Hematopoietic multipotent progenitor cell (in vitro differentiated cells): ENCODE measurements around the gene PEX1. TPM values are rescaled to one million over a fixed set of nuclear protein-coding genes. Genes with fewer than 3 reads are reported as not detected.
"Not testable (repeated sequence)": the region's sequence is repeated elsewhere in the genome, so short reads cannot be mapped to it uniquely, and the experiment has no call there.

Experiments used
- DNase-seq, 3 donors: peaks; one replicate each; pipeline ENCODE4 v3.0.0-alpha.2; 2011 to 2015; ENCODE audit warnings: low read depth in 2 of 3, low spot score in 2 of 3
- total RNA-seq: library from RNA; depleted of rRNA; stranded (reverse); fragments of >200 nt; gene quantifications from one replicate; pipeline ENCODE4 v1.2.3, GENCODE V29; 2012

Gene PEX1
- total RNA-seq: 11.3 TPM

DNA sequence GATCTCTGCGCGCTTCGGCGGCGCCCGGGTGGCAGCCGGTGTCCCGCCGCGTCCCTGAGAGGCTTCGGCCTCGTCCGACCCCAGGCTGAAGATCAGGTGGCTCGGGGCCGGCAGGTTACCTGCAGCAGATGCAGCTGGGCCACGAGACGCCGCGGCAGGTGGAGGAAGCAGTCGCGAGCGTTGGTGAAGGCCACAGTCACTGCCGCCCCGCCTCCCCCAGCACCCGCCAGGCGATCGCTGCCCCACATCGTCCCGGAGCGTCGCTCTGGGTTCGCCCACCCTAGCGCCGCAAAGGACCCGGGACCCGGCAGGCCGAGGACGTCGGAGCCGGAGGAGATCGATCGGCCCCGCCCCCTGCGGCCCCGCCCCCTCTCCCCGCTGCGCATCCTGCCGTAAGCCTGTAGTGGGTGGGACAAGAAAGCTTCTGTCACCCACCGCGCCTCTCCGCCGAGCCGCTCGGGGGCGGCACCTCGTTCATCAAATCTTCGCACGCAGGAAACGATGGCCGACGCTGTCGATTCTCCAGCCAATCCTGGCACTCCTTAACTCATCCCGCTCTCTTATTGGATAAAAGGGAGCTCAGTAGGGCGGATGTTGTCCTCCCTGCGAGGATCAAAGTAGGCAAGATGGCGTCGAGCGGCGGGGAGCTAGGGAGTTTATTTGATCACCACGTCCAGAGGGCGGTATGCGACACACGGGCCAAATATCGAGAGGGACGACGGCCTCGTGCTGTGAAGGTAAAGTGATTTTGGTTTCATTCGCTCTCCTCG, at the start of gene PEX1, which contains the start of gene RBM48:
TSS of gene PEX1 (minus strand) at position 333 of the 770 bp plus-strand sequence. CDS start at position 248, 85 bp downstream.
TSS of gene RBM48 (plus strand) at position 608 of the 770 bp plus-strand sequence. CDS start at position 627, 19 bp downstream.
- peak; percentile 91 to 99 (median 99) for DNase-seq

DNA sequence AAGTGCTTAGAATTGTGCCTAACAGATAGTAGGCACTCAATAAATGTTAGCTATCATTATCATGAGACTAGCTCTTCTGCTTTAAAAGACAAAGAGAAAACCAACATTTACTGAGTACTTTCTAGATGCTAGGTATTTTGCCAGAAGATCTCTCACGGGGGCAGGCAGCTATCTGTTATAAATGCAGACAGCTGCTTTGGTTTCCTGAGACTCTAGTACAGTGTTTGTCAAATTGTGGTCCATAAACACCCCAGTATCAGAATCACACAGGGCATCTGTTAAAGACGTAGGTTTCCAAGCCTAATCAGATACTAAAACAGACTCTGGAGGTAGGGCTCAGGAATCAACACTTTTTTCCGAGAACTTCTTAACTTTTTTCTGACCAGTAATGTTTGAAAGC, 48.0 kb upstream of the PEX1 start:
- no peak for DNase-seq

DNA sequence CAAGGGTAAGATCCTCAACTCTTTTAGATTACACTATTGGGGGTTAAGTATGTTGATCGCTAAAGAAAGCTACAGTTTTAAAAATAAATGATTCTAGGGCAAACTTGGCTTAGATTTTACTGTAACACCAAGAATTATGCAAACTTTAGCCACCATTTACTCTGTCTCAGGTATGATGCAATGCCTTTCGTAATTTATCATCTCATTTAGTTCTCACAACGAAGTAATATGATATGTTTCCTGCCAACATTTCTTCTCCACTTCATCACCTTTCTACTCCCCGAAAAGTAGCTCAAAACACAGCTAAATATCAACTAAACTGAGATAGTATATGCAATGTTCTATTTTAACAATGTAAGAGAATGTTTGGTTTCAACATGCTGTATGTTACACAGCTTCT, 40.8 kb upstream of the PEX1 start:
- DNase-seq: no peak

DNA sequence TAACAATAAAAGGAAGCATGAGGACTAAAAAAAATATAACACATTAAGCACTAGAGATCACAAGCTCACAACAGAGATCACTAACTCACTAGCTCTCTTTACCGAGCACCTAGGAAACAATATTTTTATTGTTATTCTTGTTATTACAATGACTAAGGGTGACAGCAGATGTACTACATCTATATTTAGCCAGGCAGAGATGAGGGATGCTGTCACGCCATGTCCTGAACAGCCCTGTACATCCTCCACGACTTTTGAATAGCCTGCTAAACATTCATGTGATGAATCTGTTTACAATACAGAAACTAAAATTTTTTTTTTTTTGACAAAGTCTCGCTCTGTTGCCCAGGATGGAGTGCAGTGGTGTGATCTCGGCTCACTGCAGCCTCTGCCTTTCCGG, 39.1 kb upstream of the PEX1 start:
- DNase-seq: no peak

DNA sequence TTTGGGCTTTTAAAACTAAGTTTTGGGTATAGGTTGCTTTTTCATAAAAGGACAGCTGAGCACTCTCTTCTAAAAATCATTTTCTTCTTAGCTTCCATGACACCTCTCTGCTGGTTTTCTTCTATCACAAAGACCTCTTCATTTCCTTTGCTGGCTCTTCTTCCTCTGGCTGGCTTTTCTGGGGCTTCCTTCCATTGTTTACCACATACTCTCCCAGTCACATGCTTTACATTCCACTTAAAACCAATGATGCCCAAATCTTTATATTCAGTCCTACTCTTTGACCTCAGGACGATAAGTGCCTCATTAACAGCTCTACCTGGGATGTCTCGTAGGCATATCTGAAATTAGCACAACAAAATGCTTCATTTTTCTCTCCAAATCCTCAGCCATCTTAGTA, 35.0 kb upstream of the PEX1 start:
- no peak for DNase-seq

DNA sequence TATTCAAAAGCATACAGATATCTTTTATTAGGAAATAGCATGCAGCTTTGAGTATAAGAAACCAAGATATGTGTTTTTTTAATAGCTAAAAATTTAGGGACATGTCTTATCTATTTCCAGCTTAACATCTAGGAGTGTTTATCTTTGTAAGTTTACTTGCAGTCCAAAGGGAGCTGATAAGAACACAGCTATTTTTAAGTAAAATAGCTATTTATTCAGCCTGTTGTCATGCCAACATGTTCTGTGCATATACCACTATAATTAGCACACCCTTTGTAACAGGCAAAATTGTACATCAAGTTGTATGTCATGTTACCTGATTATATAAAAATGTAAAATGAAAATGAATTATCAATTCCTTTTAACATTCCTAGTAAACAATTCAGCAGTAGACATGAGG, 32.3 kb upstream of the PEX1 start:
- DNase-seq: no peak

DNA sequence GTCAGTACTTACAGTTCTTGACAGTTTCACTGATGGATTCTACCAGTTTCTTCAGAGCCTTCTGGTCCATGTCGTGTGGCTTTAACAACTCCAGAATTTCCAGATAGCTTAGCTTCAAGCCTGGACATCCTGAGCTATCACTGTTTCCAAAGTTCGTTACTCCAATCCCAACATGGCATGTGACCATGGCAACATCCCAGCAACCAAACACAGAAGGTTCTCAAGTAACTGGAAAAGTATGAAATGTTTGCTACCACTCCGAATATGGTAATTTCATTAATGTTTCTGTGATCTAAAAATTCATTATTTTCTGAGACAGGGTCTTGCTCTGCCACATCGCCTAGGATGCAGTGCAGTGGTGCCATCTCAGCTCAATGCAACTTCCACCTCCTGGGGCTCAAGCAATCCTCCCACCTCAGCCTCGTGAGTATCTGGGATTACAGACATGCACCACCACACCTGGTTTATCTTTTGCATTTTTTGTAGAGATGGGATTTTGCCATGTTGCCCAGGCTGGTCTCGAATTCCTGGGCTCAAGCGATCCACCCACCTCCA, 29.6 kb upstream of the PEX1 start:
- no peak for DNase-seq

DNA sequence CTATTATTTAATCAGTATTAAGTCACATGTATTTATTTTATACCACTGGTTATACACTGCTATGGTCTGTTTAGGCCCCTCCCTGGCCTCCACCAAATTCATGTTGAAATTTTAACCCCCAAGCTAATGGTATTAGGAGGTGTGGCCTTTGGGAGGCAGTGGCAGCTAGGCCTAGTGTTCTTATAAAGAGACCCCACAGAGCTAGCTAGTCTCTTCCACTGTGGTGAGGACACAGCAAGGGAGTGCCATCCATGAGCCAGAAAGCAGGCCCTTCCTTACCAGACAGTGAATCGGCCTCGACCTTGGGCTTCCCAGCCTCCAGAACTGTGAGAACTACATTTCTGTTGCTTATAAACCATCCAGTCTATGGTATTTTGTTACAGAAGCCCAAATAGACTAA, 28.9 kb upstream of the PEX1 start:
- no peak for DNase-seq

DNA sequence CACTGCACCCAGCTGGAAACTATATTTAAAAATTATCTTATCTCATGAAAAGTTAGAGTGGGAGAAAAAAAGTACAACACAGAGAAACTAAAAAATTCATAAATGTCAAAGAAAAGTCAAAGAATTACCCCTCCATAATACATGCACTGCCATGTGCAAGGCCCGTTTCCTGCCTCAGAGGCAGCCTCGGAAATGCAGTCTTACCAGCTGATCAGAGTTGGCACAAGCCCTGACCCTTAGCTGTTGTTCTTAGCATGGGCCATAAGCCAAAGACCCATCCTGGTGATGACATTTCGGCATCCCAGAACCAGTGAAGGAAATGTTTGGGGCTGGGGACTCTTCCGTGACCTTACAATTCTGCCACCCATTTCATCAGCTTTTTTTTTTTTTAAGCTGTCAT, 21.9 kb upstream of the PEX1 start:
- no peak for DNase-seq

DNA sequence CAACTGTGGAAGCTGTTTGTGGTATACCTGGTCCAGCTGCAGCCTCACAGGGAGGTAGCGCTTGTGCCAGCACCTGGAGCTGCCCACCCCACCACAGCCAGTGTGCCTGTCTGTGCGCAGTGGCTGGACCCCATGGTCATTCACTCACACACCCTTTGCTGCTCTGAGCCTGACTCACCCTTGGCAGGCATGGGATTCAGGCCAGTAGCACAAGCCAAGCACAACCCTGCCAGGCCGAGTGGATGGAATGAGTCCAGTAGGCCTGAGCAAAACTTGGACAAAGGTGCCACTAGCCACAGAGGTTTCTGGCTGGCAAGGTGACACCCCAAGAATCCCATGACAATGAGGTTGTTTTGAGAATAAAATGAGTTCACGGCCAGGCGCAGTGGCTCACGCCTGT, 19.3 kb upstream of the PEX1 start:
- no peak for DNase-seq

DNA sequence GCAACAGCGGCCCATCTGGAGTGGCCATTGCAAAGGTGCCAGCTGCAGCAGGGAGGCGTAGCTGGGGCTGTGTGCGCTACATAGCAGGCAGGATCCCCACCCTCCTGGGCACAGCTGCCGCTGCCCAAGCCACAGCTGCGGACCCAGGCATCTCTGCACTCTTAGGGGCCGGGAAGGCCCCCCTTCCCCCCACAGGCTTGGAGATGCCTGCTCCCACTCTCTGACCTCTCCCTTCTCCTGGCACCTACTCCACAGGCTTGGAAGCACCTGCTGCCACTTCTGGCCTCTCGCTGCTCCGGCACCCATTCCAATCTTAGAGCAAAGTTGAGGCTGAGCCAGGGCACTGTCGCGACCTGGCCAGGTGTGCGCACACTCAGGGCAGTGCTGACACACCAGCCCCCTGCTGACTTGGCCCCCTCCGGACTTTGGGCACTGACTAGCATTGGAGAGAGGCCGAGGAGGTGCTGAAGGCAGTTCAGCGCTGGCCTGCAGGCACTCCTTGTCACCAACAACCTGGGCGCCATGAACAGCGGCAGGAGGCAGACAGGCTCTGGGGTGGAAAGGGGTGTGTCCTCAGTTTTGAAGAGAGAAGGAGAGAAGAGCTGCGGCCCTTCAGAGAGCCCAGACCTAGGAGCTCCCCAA, 18.7 kb upstream of the PEX1 start:
- no peak for DNase-seq

DNA sequence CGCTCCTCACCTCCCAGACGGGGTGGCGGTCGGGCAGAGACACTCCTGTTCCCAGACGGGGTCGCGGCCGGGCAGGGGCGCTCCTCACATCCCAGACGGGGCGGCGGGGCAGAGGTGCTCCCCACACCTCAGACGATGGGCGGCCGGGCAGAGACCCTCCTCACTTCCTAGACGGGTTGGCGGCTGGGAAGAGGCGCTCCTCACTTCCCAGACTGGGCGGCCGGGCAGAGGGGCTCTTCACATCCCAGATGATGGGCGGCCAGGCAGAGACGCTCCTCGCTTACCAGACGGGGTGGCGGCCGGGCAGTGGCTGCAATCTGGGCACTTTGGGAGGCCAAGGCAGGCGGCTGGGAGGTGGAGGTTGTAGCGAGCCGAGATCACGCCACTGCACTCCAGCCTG, 16.8 kb upstream of the PEX1 start:
- not testable (repeated sequence) for DNase-seq

DNA sequence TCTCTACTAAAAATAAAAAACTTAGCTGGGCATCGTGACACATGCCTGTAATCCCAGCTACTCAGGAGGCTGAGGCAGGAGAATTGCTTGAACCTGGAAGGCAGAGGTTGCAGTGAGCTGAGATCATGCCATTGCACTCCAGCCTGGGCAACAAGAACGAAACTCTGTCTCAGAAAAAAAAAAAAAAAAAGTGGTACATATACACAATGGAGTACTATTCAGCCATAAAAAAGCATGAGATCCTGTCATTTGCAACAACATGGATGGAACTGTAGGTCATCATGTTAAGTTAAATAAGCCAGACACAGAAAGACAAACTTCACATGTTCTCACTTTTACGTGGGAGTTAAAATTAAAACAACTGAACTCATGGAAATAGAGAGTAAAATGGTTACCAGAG, 15.2 kb upstream of the PEX1 start:
- not testable (repeated sequence) for DNase-seq

DNA sequence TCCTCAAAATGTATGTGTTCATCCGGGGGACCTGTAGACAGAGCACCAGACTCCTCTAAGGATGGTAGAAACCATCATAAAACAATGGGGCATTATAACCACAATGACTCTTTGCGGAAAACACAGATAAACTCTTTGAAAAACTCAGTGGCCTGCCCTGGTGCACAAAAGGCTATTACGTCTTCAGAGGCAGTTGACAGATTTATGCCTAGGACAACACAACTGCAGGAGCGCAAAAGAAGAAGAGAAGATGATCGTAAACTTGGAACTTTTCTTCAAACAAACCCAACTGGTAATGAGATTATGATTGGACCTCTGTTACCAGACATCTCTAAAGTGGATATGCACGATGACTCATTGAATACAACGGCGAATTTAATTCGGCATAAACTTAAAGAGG, 6.3 kb upstream of the PEX1 start:
- DNase-seq: no peak

DNA sequence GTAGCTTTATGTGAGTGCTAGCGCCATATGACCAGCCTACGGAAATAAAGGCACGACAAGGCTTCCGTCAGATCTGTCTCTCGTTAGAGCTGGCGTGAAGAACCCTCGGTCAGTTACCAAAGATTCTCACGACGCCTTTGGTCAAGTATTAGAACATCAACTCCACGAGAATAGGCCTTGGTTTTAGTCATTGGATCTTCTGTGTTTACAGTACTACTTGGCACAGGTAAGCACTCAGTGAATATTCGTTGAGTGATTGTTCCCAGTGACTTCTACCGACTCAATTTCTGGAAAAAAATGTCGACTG, 591 bp upstream of the PEX1 start:
- no peak for DNase-seq

DNA sequence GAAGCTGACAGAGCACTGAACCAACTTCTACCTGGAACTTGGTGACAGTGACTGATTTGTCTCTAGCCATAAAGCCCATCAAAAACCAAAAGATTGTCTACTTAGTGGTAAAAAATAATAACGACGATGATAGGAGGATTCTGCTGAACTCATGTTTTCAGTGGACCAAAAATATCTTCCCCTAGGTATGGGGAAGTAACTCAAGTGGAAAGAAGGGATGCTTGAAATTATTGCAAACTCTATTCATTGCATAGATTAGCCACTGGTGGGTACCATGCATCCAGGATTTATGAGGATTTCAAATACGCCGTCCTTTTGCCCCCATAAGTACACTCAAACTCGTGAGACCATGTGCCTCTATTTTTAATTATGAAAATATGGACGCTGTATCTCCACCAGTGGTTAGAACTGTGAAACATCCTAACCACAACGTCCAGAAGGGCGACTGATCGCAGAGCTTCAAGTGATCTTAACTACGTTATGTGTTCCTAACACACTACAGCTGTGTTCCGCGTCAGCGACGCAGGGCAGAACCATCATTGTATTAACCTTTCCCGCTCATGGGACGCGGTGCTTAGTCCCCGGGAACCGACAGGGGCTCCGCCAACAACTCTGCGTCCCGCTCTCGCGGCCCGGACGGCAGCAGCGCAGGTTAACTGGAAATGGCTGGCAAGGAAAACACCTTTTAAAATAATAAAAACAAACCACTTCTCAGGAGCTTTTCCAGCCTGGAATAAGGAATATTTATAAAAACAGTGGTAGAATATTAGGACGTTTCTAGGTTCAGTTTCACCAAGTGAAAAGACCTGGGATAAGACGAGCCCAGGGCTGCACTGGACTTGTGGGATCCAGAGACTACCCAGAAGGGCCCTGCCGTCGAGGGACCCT, 776 bp downstream of the PEX1 start:
- peak; percentile 25 to 65 (median 51) for DNase-seq

DNA sequence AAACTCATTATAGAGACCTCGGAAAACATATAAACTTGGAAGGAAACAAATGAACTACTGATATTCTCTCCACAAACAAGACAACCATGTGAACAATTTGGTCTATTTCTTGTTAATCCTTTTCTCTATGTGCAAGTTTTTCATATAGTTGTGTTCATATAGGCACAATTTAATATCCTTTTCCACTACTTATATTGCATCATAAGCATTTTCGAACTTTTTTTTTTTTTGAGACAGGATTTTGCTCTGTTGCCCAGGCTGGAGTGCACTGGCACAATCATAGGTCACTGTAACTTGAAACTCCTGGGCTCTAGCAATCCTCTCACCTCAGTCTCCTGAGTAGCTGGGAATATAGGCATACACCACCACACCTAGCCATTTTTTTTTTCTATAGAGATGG, 5.2 kb downstream of the PEX1 start:
- no peak for DNase-seq

DNA sequence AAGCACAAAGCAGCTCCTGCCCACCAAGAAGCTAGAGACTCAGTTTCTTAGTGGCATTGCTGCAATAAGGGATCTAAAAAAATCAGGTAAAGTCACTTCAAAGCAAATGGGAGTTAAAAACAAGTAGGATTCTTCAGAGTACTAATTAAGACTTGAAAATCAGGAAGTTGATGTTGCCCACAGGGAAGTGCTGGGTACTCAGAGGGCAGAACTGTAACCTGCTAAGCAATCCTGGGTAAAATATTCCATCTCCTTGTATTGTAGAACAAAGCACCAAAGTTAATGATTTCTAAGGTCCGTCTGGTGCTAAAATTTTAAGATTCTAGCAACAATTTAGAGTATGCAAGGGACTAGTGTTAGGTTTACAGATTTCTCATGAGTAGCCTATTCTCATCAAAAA, 8.3 kb downstream of the PEX1 start:
- no peak for DNase-seq

DNA sequence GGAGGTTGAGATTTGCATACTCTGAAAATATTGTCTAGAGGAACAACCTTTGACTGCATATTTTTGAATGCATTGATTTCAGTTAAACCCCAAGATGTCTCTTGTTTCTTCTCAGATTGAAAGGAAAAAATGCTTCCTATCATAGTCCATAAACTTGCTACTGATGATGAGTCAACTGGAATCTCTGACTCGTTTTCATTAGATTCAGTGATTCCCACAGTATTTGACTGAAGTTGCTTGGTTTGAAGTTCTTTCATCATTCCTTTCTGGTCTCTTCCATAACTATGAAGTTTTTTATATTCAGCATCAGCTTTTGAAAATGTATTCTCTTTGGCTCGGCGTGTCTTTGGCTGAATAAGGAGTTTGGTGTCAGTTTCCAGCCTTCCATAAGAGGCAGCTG, 10.7 kb downstream of the PEX1 start:
- DNase-seq: no peak

DNA sequence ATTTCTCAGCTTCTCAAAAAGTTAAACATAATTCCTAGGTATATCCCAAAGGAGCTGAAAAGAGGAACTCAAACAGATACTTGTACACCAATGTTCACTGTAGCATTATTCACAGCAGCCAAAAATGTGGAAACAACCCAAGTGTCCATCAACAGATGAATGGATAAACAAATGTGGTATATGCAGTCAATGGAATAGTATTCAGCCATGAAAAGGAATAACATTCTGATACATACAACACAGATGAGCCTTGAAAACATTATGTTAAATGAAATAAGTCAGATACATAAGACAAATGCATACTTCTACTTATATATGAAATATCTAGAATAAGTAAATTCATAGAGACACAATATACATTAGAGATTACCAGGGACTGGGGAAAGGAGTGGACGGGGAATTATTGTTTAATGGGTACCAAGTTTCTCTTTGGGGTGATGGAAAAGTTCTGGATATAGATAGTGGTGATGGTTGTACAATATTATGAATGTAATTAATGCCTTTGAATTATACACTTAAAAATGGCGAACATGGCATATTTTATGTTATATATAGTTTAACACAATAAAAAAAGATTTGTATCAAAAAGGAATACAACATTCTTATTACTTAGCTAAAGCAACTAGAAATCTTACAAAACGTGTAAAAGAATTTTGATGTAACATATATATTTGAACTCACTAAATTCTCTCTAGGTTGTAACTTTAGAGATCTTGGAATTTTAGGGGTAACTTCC, 15.0 kb downstream of the PEX1 start:
- DNase-seq: no peak

DNA sequence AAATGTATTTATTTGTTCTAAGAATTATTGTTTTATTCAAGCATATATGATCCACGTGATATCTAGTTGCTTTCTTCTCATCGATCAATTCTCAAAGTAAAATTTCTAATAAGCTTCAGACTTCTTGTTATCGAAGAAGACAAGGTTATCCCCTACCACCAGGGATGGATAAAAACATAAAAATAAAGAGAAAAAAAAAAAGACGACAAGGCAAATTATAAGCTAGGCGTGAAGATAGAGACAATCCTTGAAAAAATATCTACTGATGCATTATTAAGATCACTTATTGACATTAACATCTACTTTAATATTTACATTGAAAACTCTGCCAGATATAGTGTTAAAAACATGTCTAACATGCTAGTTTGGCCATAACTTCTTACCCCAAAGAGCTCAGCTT, 19.4 kb downstream of the PEX1 start:
- DNase-seq: no peak
